NCI-H82 (cell line): ENCODE results near the gene RDM1.
"Not testable (repeated sequence)": the region's sequence is repeated elsewhere in the genome, so short reads cannot be mapped to it uniquely, and the experiment has no call there.

Experiments used
- DNase-seq: peaks from one replicate; lab custom pipeline; 2025; lab: John Stamatoyannopoulos, UW

Gene RDM1

GRCh38 chr17:35898283-35899070 lies 32.1 kb downstream of the RDM1 start:
- DNase-seq, result no peak

GRCh38 chr17:35897772-35898171 lies 32.8 kb downstream of the RDM1 start:
- DNase-seq, result not testable (repeated sequence)

- no peak for DNase-seq
These were observed 34.7 kb downstream of the RDM1 start for GRCh38 chr17:35895636-35896587.

- DNase-seq, result no peak
These were observed 36.4 kb downstream of the RDM1 start for GRCh38 chr17:35894206-35894605.

GRCh38 chr17:35893751-35894150 lies 36.8 kb downstream of the RDM1 start:
- no peak for DNase-seq

GRCh38 chr17:35892091-35893035 lies 38.2 kb downstream of the RDM1 start:
- DNase-seq, result no peak

- DNase-seq, result no peak
These were observed 39.3 kb downstream of the RDM1 start for GRCh38 chr17:35891269-35891668.

GRCh38 chr17:35890774-35891155 lies 39.8 kb downstream of the RDM1 start:
- DNase-seq, result no peak

GRCh38 chr17:35889818-35890773 lies 40.5 kb downstream of the RDM1 start:
- DNase-seq, result no peak

GRCh38 chr17:35889241-35889640 lies 41.3 kb downstream of the RDM1 start:
- no peak for DNase-seq

- no peak for DNase-seq
These were observed 50.6 kb downstream of the RDM1 start, which contains the start of gene CCL5 for GRCh38 chr17:35879773-35880654. TSS of gene CCL5 (minus strand) at chr17:35880360.

GRCh38 chr17:35878361-35878760 lies 52.2 kb downstream of the RDM1 start:
- no peak for DNase-seq

- DNase-seq, result no peak
These were observed 53.1 kb downstream of the RDM1 start for GRCh38 chr17:35877345-35878029.

GRCh38 chr17:35876534-35876933 lies 54.0 kb downstream of the RDM1 start:
- no peak for DNase-seq

GRCh38 chr17:35875800-35876139 lies 54.8 kb downstream of the RDM1 start:
- no peak for DNase-seq

GRCh38 chr17:35875072-35875799 lies 55.3 kb downstream of the RDM1 start:
- no peak for DNase-seq

- no peak for DNase-seq
These were observed 58.2 kb downstream of the RDM1 start for GRCh38 chr17:35872196-35872980.
